ENCODE data around the gene LMO3. TPM values are rescaled to one million over a fixed set of nuclear protein-coding genes. Genes with fewer than 3 reads are reported as not detected.

Gene LMO3
- total RNA-seq, 1 donor from 2014 or later = 0.98 TPM

DNA sequence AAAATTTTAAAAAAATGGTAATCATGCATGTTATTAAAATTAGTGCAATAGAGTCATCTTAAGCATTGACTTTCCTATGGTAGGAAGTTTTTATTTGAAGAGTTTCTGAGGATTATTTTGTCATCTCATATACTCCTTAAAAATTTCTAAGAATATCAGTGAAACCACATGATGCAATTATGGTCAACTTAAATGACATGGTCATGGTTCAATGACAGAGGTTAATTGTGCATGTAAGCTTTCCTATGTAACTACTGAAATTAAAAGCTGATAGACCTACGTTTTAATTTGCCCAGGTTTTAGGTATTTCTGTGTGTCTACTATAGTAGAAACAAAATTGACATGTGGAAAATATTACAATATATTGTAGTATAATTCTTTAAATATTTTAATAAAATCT is 21.0 kb upstream of the LMO3 start:
- Mint-ChIP-seq H3K36me3 (ENCODE audit: low read depth, unreplicated experiment) (no peaks in the 10 kb centered on the region), H3K27ac (ENCODE audit: unreplicated experiment) (no peak overlapping the region), H3K4me1 (ENCODE audit: low read depth, unreplicated experiment) (no peaks in the 10 kb centered on the region), H3K27me3 (ENCODE audit: low read depth, unreplicated experiment) (no peaks in the 10 kb centered on the region), H3K9me3 (ENCODE audit: unreplicated experiment) (no peaks in the 10 kb centered on the region), H3K4me3 (ENCODE audit: unreplicated experiment) (no peak overlapping the region)
- no peak for FAIRE-seq
- no peak for TF ChIP-seq EZH2 (IDR thresholded peaks at IDR 0.05; ENCODE audit: insufficient read depth, low read length)
- TF ChIP-seq, protein P1, sequence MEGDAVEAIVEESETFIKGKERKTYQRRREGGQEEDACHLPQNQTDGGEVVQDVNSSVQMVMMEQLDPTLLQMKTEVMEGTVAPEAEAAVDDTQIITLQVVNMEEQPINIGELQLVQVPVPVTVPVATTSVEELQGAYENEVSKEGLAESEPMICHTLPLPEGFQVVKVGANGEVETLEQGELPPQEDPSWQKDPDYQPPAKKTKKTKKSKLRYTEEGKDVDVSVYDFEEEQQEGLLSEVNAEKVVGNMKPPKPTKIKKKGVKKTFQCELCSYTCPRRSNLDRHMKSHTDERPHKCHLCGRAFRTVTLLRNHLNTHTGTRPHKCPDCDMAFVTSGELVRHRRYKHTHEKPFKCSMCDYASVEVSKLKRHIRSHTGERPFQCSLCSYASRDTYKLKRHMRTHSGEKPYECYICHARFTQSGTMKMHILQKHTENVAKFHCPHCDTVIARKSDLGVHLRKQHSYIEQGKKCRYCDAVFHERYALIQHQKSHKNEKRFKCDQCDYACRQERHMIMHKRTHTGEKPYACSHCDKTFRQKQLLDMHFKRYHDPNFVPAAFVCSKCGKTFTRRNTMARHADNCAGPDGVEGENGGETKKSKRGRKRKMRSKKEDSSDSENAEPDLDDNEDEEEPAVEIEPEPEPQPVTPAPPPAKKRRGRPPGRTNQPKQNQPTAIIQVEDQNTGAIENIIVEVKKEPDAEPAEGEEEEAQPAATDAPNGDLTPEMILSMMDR (IDR thresholded peaks at IDR 0.05; ENCODE audit: insufficient read depth, low read depth, low read length) = no peak
- no peaks in the 10 kb centered on the region for H3K36me3 ChIP-seq (ENCODE audit: insufficient read depth, low read length)
- no peak for DNase-seq (ENCODE audit: low read depth)
- H3K9me3 ChIP-seq (ENCODE audit: insufficient read depth, low read depth, low read length) = no peaks in the 10 kb centered on the region
- no peak overlapping the region for H2AFZ ChIP-seq (ENCODE audit: low read depth, low read length)
- no peak overlapping the region for H3K4me2 ChIP-seq (ENCODE audit: low read length)
- no peak overlapping the region for H3K9ac ChIP-seq (ENCODE audit: low read length)
- no peak overlapping the region for H3K27ac ChIP-seq (ENCODE audit: low read depth, low read length)
- no peaks in the 10 kb centered on the region for H4K20me1 ChIP-seq (ENCODE audit: insufficient read depth, low read length)
- no peak overlapping the region for H3K4me3 ChIP-seq (ENCODE audit: insufficient read depth, low read depth, low read length)
- H3K27me3 ChIP-seq (ENCODE audit: insufficient read depth, low read length) = no peaks in the 10 kb centered on the region
- H3K4me1 ChIP-seq (ENCODE audit: insufficient read depth, low read length) = no peaks in the 10 kb centered on the region
- no peaks in the 10 kb centered on the region for H3K79me2 ChIP-seq (ENCODE audit: insufficient read depth, low read length)

DNA sequence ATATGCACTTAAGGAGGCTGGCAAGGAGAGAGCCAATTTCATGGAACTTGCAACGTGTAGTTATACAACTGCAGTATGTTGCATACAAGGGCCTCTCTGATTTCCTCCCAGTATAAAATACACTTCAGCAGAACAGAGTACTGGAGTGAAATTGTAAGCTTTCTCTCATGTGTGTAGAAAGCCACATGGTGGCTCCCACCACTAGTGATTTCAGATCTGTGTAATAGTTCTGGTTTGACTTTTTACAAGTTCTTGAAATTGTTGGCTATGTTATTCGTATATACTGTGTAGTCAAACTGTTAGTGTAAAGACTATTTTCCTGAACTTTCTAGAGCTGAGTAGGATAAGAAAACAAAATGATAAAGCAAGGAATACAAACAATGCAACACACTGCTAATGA is 16.4 kb upstream of the LMO3 start:
- no peaks in the 10 kb centered on the region for H3K4me1 Mint-ChIP-seq (ENCODE audit: low read depth, unreplicated experiment)
- no peak for FAIRE-seq
- no peaks in the 10 kb centered on the region for H3K36me3 Mint-ChIP-seq (ENCODE audit: low read depth, unreplicated experiment)
- no peaks in the 10 kb centered on the region for H3K9me3 Mint-ChIP-seq (ENCODE audit: unreplicated experiment)
- Histone ChIP-seq H3K4me1 (ENCODE audit: insufficient read depth, low read length) (no peaks in the 10 kb centered on the region), H3K36me3 (ENCODE audit: insufficient read depth, low read length) (no peaks in the 10 kb centered on the region), H3K9me3 (ENCODE audit: insufficient read depth, low read depth, low read length) (no peaks in the 10 kb centered on the region), H3K9ac (ENCODE audit: low read length) (no peak overlapping the region), H4K20me1 (ENCODE audit: insufficient read depth, low read length) (no peaks in the 10 kb centered on the region), H3K27me3 (ENCODE audit: insufficient read depth, low read length) (no peaks in the 10 kb centered on the region), H3K4me2 (ENCODE audit: low read length) (no peak overlapping the region), H3K79me2 (ENCODE audit: insufficient read depth, low read length) (no peaks in the 10 kb centered on the region), H3K27ac (ENCODE audit: low read depth, low read length) (no peak overlapping the region), H2AFZ (ENCODE audit: low read depth, low read length) (no peak overlapping the region), H3K4me3 (ENCODE audit: insufficient read depth, low read depth, low read length) (no peak overlapping the region)
- no peaks in the 10 kb centered on the region for H3K27me3 Mint-ChIP-seq (ENCODE audit: low read depth, unreplicated experiment)
- TF ChIP-seq EZH2 (IDR thresholded peaks at IDR 0.05; ENCODE audit: insufficient read depth, low read length) = no peak
- TF ChIP-seq, protein P1 (IDR thresholded peaks at IDR 0.05; ENCODE audit: insufficient read depth, low read depth, low read length) = no peak
- DNase-seq (ENCODE audit: low read depth) = no peak
- no peak overlapping the region for H3K4me3 Mint-ChIP-seq (ENCODE audit: unreplicated experiment)
- H3K27ac Mint-ChIP-seq (ENCODE audit: unreplicated experiment) = no peak overlapping the region

DNA sequence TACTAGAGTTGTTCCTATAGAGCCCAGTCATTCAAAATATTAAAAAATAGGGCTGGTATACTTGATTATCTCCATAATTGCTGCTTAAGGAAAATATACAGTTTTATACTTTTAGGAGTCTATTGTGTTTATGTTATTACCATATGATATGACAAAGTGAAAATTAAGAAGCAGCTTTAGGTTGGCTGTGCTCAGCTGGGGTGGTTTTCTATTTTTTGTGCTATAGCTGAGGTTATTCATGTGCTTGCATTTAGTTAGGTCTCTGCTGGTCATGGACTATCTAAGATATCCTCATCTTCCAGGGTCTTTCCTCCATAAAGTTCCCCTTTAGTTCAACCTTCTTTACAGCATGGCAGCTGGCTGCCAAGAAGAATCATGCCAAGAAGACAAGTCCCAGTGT is 13.6 kb upstream of the LMO3 start:
- H3K27me3 Mint-ChIP-seq (ENCODE audit: low read depth, unreplicated experiment) = no peaks in the 10 kb centered on the region

More for the DNA sequence above, 13.6 kb upstream of the LMO3 start:
- no peak overlapping the region for H3K4me2 ChIP-seq (ENCODE audit: low read length)
- H3K27me3 ChIP-seq (ENCODE audit: insufficient read depth, low read length) = no peaks in the 10 kb centered on the region
- TF ChIP-seq, protein P1 (IDR thresholded peaks at IDR 0.05; ENCODE audit: insufficient read depth, low read depth, low read length) = no peak
- no peak for TF ChIP-seq EZH2 (IDR thresholded peaks at IDR 0.05; ENCODE audit: insufficient read depth, low read length)
- H3K9me3 Mint-ChIP-seq (ENCODE audit: unreplicated experiment) = no peaks in the 10 kb centered on the region
- no peaks in the 10 kb centered on the region for H3K4me1 Mint-ChIP-seq (ENCODE audit: low read depth, unreplicated experiment)
- DNase-seq (ENCODE audit: low read depth) = no peak
- no peak overlapping the region for H3K27ac ChIP-seq (ENCODE audit: low read depth, low read length)
- H3K4me3 Mint-ChIP-seq (ENCODE audit: unreplicated experiment) = no peak overlapping the region
- no peaks in the 10 kb centered on the region for H4K20me1 ChIP-seq (ENCODE audit: insufficient read depth, low read length)
- H3K79me2 ChIP-seq (ENCODE audit: insufficient read depth, low read length) = no peaks in the 10 kb centered on the region
- H3K27ac Mint-ChIP-seq (ENCODE audit: unreplicated experiment) = no peak overlapping the region
- H3K36me3 ChIP-seq (ENCODE audit: insufficient read depth, low read length) = no peaks in the 10 kb centered on the region
- H3K4me3 ChIP-seq (ENCODE audit: insufficient read depth, low read depth, low read length) = no peak overlapping the region
- H3K9ac ChIP-seq (ENCODE audit: low read length) = no peak overlapping the region
- no peaks in the 10 kb centered on the region for H3K36me3 Mint-ChIP-seq (ENCODE audit: low read depth, unreplicated experiment)
- H3K9me3 ChIP-seq (ENCODE audit: insufficient read depth, low read depth, low read length) = no peaks in the 10 kb centered on the region
- no peak overlapping the region for H2AFZ ChIP-seq (ENCODE audit: low read depth, low read length)
- no peaks in the 10 kb centered on the region for H3K4me1 ChIP-seq (ENCODE audit: insufficient read depth, low read length)
- no peak for FAIRE-seq

Data from astrocyte (in vitro differentiated cells and primary cell).